GM18498 (cell line): ENCODE measurements around the gene IGF2BP3.

ENCODE experiments used
- ATAC-seq: cut with Tn5 transposase; IDR thresholded peaks from one replicate; pipeline ENCODE4 v1.9.1; 2021; ENCODE audit warnings: mild to moderate bottlenecking, moderate library complexity; ENCODE audit not compliant: unreplicated experiment

The IGF2BP3 gene

GRCh38 chr7:23380961-23381360 lies 89.3 kb downstream of the IGF2BP3 start:
- no peak for ATAC-seq

DNA sequence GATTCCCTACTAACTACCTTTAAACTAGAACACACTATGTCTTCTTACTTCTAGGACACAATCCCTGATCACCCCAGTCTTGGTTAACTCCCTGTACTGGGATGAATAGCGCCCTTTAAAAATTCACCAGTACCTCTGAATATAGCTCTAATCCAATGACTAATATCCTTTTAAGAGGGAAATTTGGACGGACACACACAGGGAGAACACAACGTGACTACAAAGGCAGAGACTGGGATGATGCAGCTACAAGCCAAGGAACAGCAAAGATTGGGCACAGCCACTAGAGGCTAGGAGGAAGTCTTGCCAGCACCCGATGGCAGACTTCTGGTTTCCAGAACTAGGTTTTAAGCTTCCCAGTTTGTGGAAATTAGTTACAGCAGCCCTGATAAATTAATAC lies 89.7 kb downstream of the IGF2BP3 start:
- ATAC-seq: no peak

DNA sequence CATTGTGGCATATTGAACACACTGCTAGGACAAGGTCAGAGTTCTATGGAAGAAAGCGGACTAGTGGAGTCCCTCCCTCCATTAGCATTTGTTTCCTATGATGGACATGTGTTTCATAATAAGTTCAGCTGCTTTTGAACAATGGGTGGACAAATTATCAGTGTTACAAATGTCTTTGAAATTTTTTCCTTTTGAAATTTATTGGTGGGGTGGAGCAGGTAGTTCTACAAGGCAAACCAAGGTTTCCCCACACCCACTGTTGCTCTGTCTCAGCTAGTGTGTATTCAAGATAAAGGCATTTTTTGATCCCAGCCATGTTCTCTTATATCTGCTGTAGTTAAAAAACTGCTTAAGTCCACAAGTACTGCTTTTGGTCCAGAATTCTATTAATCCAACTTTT lies 91.3 kb downstream of the IGF2BP3 start:
- no peak for ATAC-seq

DNA sequence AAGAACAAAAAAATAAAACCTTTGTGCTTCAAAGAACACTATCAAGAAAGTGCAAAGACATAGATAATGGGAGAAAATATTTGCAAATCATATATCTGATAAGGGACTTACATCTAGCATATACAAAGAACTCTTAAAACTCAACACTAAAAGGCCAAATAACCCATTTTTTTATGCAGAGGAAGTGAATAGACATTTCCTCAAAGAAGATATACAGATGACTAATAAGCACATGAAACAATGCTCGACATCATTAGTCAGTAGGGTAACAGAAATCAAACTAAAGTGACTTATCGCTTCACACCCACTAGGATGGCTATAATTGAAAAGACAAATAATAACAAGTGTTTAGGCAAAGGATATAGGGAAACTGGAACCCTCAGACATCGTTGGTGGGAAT lies 93.2 kb downstream of the IGF2BP3 start:
- ATAC-seq: no peak

GRCh38 chr7:23373151-23374004 lies 96.9 kb downstream of the IGF2BP3 start:
- peak; percentile 56 for ATAC-seq

GRCh38 chr7:23372611-23373010 lies 97.7 kb downstream of the IGF2BP3 start:
- no peak for ATAC-seq

GRCh38 chr7:23371654-23372053 lies 98.6 kb downstream of the IGF2BP3 start:
- ATAC-seq: no peak

DNA sequence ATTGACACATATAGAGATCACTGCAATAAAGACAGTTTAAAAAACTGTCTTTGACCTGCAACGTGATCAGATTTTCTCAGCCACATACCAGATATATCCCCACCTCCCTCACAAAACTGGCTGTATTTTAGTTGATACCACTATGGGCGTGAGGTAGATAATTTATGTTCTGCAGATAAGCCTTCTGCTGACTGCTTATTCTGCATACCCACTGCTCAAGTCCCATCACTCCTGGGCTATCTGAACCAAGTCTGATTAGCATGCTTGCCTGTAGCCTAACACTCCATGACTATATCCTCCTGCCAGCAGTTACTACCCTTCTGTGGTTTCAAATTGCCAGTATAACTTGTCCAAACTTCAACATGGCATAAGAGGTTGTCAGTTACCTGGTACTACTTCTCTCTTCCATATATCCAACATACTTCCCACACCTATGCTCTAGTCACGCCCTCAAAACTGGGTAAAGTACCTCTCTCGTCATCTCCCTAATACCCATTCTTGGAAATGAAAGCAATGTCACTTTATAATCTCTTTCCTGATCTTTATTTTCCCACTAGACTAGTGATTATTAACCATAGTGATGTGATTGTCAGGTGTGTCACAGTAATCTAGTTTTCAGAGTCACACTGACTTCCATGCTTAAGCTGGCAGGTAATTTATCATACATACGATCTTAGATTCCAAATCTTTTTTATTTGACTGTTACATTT lies 100.4 kb downstream of the IGF2BP3 start:
- no peak for ATAC-seq

DNA sequence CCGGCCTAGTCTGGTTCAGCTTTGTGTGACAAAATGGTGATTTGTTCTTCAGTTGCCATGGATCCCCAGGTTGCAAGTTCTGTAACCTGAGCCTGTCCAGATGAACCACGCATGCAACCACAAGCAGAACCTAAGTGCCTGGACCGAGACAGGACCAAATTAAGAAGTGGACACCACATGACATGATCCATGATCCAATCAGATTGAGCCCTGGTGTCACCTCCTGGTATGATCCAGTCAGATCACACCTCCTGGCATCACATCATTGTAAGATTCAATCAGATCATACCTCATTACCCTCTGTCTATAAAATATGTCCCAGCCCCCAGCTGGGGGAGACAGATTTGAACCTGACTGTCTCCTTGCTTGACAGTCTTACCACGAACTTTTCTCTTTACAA lies 101.2 kb downstream of the IGF2BP3 start:
- ATAC-seq: no peak

GRCh38 chr7:23358152-23358674 lies 112.1 kb downstream of the IGF2BP3 start:
- ATAC-seq: no peak

GRCh38 chr7:23357190-23358093 lies 112.8 kb downstream of the IGF2BP3 start:
- ATAC-seq: no peak

DNA sequence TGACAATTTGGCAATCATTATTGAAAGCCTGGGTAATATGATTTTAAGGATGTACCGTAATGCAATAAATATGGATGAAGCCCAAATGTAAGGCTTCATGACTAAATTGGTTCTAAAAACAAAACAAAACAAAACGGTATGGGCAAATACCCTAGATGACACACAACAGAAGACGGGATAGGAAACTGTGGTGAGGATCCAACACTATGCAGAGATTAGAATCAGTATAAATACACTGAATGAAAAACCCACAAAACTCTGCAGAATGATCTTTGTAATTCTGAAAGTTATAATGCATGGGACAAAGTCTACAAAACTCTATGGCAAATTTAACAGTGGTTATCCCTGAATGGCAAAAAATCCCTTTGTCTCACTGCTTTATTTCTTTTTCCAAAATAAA lies 113.6 kb downstream of the IGF2BP3 start:
- no peak for ATAC-seq

DNA sequence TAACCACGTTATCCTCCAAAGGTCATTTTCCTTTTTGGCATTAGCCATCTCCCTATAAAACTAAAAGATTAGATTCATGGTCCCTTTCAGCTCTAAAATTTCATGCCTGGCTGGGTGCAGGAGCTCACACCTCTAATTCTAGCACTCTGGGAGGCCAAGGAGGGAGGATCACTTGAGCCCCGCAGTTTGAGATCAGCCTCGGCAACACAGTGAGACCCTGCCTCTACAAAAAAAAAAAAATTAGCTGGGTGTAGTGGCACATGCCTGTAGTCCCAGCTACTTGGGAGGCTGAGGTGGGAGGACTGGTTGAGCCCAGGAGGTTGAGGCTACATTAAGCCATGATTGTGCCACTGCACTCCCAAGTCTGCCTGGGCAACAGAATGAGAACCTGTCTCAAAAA lies 114.1 kb downstream of the IGF2BP3 start:
- no peak for ATAC-seq

- no peak for ATAC-seq
Measured at GRCh38 chr7:23353172-23353571, 117.1 kb downstream of the IGF2BP3 start.

GRCh38 chr7:23350466-23350865 lies 119.8 kb downstream of the IGF2BP3 start:
- ATAC-seq: no peak

- no peak for ATAC-seq
Measured at GRCh38 chr7:23349484-23350157, 120.7 kb downstream of the IGF2BP3 start.

GRCh38 chr7:23347682-23348180 lies 122.6 kb downstream of the IGF2BP3 start:
- no peak for ATAC-seq

- ATAC-seq: no peak
Measured at GRCh38 chr7:23347033-23347681, 123.1 kb downstream of the IGF2BP3 start.

DNA sequence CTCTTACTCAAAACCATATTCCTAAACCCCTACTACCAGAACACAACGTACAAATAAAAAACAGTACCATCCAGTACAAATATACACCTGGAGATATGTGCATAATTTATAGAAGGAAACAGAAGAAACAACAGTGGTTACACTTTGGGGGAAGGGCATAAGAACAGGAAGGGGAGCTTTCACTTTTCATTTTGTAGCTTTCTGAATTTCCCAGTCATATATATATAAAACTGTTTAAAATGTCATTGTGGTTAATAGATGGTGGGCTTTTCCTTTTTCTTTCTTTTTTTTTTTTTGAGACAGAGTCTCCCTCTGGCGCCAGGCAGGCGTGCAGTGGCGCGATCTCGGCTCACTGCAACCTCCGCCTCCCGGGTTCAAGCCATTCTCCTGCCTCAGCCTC lies 124.0 kb downstream of the IGF2BP3 start:
- ATAC-seq: no peak

GRCh38 chr7:23345601-23346000 lies 124.7 kb downstream of the IGF2BP3 start:
- no peak for ATAC-seq
